Measurements from ENCODE around the gene REG1B. TPM values are rescaled to one million over a fixed set of nuclear protein-coding genes. Genes with fewer than 3 reads are reported as not detected.
"Not testable (repeated sequence)": the region's sequence is repeated elsewhere in the genome, so short reads cannot be mapped to it uniquely, and the experiment has no call there.

Gene REG1B
- total RNA-seq, 4 donors from 2014 or later: not detected

- TF ChIP-seq EP300 (IDR thresholded peaks at IDR 0.05): no peak
- TF ChIP-seq CTCF (IDR thresholded peaks at IDR 0.05): no peak
- TF ChIP-seq POLR2A (IDR thresholded peaks at IDR 0.05): no peak
- TF ChIP-seq POLR2AphosphoS5 (IDR thresholded peaks at IDR 0.05): no peak
- WGBS, 2 donors (ENCODE audit: low coverage in 1 of 2): 42 to 65% methylated on average over 2 of the region's 2 CpGs
Measured at GRCh38 chr2:79071078-79071477, 16.7 kb downstream of the REG1B start.

GRCh38 chr2:79065201-79065600, 22.6 kb downstream of the REG1B start:
- Histone ChIP-seq H3K9me3 (no peaks in the 10 kb centered on the region), H3K27me3 (no peaks in the 10 kb centered on the region), H3K4me1 (no peaks in the 10 kb centered on the region), H3K36me3 (no peaks in the 10 kb centered on the region), H3K4me3 (no peak overlapping the region), H3K27ac (no peak overlapping the region)
- TF ChIP-seq CTCF (IDR thresholded peaks at IDR 0.05): no peak
- no peak for TF ChIP-seq EP300 (IDR thresholded peaks at IDR 0.05)
- no peak for TF ChIP-seq POLR2AphosphoS5 (IDR thresholded peaks at IDR 0.05)
- TF ChIP-seq POLR2A (IDR thresholded peaks at IDR 0.05): no peak
- no peak for ATAC-seq
- 43 to 85% methylated on average over 1 to 2 of the region's 2 CpGs for WGBS, 2 donors (ENCODE audit: low coverage in 1 of 2)

More at GRCh38 chr2:79071078-79071477, 16.7 kb downstream of the REG1B start:
- no peak overlapping the region for H3K27ac ChIP-seq
- ATAC-seq: no peak
- H3K36me3 ChIP-seq: no peaks in the 10 kb centered on the region
- H3K4me1 ChIP-seq: no peaks in the 10 kb centered on the region
- no peak overlapping the region for H3K4me3 ChIP-seq
- no peaks in the 10 kb centered on the region for H3K9me3 ChIP-seq
- H3K27me3 ChIP-seq: no peaks in the 10 kb centered on the region

GRCh38 chr2:79054769-79055168, 33.0 kb downstream of the REG1B start:
- H3K36me3 ChIP-seq, H3K4me3 ChIP-seq, H3K27me3 ChIP-seq, H3K27ac ChIP-seq, ATAC-seq, H3K9me3 ChIP-seq, H3K4me1 ChIP-seq: not testable (repeated sequence)
- WGBS, 2 donors (ENCODE audit: low coverage in 1 of 2): 81 to 97% methylated on average over 5 of the region's 5 CpGs

- not testable (repeated sequence) for H3K4me3 ChIP-seq, H3K9me3 ChIP-seq, H3K27me3 ChIP-seq, H3K36me3 ChIP-seq, H3K4me1 ChIP-seq, H3K27ac ChIP-seq, ATAC-seq
- WGBS, 2 donors (ENCODE audit: low coverage in 1 of 2): no CpG with 5 or more reads among the region's 5 CpGs
Measured at GRCh38 chr2:79053486-79053885, 34.3 kb downstream of the REG1B start.

GRCh38 chr2:79041032-79041448, 46.8 kb downstream of the REG1B start:
- Histone ChIP-seq H3K27me3 (peaks cover 5% of the 10 kb centered on the region), H3K4me1 (no peaks in the 10 kb centered on the region), H3K9me3 (no peaks in the 10 kb centered on the region), H3K27ac (no peak overlapping the region), H3K4me3 (no peak overlapping the region), H3K36me3 (no peaks in the 10 kb centered on the region)
- no peak for ATAC-seq
- 12 to 25% methylated on average over 1 of the region's 1 CpG for WGBS, 2 donors (ENCODE audit: low coverage in 1 of 2)
- TF ChIP-seq POLR2AphosphoS5 (IDR thresholded peaks at IDR 0.05) (no peak), EP300 (IDR thresholded peaks at IDR 0.05) (no peak), POLR2A (IDR thresholded peaks at IDR 0.05) (no peak), CTCF (IDR thresholded peaks at IDR 0.05) (peak in 2 of 4 experiments; percentile 9 to 24)

GRCh38 chr2:79039944-79040343, 47.8 kb downstream of the REG1B start:
- Histone ChIP-seq H3K4me3 (no peak overlapping the region), H3K27ac (no peak overlapping the region), H3K36me3 (no peaks in the 10 kb centered on the region), H3K4me1 (no peaks in the 10 kb centered on the region), H3K27me3 (peaks cover under 1% of the 10 kb centered on the region), H3K9me3 (no peaks in the 10 kb centered on the region)
- ATAC-seq: no peak
- TF ChIP-seq POLR2A (IDR thresholded peaks at IDR 0.05): no peak
- TF ChIP-seq CTCF (IDR thresholded peaks at IDR 0.05): no peak
- no peak for TF ChIP-seq EP300 (IDR thresholded peaks at IDR 0.05)
- TF ChIP-seq POLR2AphosphoS5 (IDR thresholded peaks at IDR 0.05): no peak
- 76 to 78% methylated on average over 3 of the region's 3 CpGs for WGBS, 2 donors (ENCODE audit: low coverage in 1 of 2)

Other genes starting within 250 kb of the REG1B start
- gene REG3G, start 62.3 kb downstream of the REG1B start, total RNA-seq: not detected
- not detected for gene REG1A, start 32.5 kb upstream of the REG1B start, total RNA-seq
- gene REG3A, start 71.8 kb upstream of the REG1B start, total RNA-seq: not detected